HG02571 (cell line): ENCODE results near the gene C4A.
"Not testable (repeated sequence)": the region's sequence is repeated elsewhere in the genome, so short reads cannot be mapped to it uniquely, and the experiment has no call there.

Source experiments
- ATAC-seq: cut with Tn5 transposase; IDR thresholded peaks from one replicate; pipeline ENCODE4 v1.9.1; 2021; ENCODE audit warnings: mild to moderate bottlenecking, moderate library complexity; ENCODE audit not compliant: unreplicated experiment

C4A gene

DNA sequence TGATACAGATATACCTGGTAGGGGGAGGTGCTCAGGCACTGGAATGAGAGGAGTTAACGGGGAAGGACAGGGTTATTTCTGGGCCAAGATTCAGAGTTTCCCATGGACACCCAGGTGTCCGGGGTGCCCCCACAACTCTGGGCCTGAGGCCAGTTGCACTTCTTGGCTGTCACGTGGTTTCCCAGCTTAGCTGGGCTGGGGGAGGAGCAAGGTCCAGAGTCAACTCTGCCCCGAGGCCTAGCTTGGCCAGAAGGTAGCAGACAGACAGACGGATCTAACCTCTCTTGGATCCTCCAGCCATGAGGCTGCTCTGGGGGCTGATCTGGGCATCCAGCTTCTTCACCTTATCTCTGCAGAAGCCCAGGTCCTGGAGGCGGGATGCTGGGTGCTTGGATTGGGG is 32.7 kb downstream of the C4A start, which contains the start of gene C4B:
Gene C4B, plus strand, starts transcription at position 249 of the 400 bp plus-strand sequence. Its CDS starts 51 bp downstream, at position 300.
- not testable (repeated sequence) for ATAC-seq

DNA sequence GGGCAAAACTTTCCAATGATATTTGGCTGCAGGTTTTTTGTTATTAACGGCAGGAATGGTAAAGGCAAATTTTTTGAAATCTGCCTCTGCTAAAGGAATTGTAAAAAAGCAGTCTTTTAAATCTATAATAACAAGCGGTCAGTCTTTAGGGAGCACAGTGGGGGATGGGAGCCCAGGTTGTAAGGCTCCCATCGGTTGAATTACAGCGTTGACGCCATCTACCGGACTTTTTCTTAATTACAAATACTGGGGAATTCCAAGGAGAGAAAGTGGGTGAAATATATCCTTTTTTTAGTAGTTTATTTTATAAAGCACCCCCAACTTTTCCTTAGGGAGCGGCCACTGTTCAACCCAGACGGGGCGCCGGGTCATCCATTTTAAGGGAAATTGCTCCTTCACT is 40.2 kb downstream of the C4A start:
- not testable (repeated sequence) for ATAC-seq

DNA sequence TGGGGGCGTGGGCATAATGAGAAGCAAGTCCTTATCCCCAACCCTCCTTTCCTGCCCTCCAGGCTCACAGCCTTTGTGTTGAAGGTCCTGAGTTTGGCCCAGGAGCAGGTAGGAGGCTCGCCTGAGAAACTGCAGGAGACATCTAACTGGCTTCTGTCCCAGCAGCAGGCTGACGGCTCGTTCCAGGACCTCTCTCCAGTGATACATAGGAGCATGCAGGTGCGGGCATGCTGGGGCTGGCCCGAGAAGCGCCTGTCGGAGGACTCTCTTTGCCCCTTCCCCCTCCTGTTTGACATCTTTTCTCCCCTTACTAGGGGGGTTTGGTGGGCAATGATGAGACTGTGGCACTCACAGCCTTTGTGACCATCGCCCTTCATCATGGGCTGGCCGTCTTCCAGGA is 46.8 kb downstream of the C4A start:
- not testable (repeated sequence) for ATAC-seq

DNA sequence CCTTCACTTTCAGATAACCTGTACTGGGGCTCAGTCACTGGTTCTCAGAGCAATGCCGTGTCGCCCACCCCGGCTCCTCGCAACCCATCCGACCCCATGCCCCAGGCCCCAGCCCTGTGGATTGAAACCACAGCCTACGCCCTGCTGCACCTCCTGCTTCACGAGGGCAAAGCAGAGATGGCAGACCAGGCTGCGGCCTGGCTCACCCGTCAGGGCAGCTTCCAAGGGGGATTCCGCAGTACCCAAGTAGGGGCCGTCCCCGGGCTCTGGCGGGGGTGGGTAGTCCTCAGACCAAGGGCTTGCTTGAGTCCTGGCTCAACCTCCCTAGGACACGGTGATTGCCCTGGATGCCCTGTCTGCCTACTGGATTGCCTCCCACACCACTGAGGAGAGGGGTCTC is 47.7 kb downstream of the C4A start:
- ATAC-seq, result not testable (repeated sequence)

DNA sequence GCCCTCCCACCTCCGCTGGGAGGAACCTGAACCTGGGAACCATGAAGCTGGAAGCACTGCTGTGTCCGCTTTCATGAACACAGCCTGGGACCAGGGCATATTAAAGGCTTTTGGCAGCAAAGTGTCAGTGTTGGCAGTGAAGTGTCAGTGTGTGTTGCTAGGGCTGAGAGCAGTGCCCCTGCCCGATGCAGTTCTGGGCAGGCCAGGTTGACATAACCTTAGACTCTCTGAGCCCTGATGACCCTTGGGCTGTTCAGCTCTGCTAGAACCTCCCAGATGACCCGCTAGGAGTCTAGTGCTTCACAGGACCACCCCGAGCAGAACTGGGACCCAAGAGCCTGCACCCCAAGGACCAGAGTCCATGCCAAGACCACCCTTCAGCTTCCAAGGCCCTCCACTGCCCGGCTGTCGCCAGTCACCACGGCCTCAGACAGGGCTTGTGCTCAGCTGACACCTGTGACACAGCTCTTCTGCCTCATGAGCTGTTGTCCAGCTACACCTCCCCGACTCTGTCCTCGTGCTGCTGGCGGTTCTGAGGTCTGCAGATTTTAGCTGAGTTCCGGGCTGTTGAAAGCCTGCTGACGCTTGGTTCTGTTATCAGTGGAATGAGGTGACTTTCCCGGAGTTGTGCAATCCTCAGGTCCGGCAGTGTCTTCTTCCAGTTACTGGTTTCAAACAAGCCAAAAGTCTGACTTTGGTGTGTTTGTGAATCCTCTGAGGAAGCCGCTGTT is 53.6 kb downstream of the C4A start:
- not testable (repeated sequence) for ATAC-seq

DNA sequence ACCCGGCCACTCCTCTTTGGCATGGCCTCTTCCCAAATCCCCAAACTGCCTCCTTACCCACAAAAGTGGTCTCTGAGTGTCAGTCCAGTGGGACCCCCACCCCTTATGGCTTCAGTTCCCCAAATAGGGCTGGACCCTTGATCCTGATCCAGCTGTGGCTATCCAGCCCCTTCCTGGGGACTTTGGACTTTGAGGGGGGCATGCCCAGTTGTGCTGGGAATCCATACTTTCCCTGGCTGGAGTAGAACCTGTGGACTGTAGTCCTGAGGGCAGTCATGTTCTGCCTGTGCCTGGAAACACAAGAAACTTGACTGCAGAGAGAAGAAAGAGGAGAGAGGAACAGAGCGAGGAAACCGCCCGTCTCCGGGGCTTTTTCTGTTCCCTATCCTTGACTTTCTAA is 55.3 kb downstream of the C4A start:
- ATAC-seq, result not testable (repeated sequence)

DNA sequence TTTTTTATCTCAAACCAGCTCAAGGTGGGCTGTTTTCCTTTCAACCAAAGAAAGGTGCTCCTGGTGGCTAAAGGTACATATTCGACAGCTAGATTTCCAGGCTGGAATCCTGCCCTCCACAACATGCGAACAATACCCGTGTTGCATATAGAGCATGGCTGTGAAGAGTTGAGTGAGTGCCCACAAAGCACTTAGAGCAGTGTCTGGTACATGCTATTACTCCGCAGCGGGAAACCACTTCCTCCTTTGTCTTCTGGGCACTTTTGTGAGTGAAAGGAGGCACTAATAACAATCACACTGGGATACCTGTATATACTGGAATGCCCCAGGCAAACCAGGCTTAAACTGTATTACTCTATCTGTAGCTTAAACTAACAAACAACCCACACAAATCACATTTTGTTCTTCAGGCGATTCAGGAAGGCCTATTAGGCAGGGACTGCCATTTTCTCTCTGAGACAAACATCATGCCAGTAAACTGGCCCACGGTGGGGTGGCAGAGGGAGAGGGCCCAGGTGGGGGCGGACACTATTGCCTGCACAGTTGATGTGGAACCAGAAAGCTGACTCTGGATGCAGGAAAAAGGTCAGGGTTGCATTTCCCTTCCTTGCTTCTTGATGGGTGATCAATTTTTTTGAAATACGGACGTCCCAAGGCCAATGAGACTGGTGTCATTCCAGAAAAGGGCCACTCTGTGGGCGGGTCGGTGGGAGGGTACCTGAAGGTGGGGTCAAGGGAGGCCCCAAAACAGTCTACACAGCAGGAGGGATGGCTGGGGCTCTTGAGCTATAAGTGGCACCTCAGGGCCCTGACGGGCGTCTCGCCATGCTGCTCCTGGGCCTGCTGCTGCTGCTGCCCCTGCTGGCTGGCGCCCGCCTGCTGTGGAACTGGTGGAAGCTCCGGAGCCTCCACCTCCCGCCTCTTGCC is 56.0 kb downstream of the C4A start, which contains the start of gene CYP21A2:
Gene CYP21A2, plus strand, starts transcription at position 818 of the 927 bp plus-strand sequence. Its CDS starts 8 bp downstream, at position 826.
- ATAC-seq, result not testable (repeated sequence)

DNA sequence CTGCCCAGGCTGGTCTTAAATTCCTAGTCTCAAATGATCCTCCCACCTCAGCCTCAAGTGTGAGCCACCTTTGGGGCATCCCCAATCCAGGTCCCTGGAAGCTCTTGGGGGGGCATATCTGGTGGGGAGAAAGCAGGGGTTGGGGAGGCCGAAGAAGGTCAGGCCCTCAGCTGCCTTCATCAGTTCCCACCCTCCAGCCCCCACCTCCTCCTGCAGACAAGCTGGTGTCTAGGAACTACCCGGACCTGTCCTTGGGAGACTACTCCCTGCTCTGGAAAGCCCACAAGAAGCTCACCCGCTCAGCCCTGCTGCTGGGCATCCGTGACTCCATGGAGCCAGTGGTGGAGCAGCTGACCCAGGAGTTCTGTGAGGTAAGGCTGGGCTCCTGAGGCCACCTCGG is 57.0 kb downstream of the C4A start:
- not testable (repeated sequence) for ATAC-seq

DNA sequence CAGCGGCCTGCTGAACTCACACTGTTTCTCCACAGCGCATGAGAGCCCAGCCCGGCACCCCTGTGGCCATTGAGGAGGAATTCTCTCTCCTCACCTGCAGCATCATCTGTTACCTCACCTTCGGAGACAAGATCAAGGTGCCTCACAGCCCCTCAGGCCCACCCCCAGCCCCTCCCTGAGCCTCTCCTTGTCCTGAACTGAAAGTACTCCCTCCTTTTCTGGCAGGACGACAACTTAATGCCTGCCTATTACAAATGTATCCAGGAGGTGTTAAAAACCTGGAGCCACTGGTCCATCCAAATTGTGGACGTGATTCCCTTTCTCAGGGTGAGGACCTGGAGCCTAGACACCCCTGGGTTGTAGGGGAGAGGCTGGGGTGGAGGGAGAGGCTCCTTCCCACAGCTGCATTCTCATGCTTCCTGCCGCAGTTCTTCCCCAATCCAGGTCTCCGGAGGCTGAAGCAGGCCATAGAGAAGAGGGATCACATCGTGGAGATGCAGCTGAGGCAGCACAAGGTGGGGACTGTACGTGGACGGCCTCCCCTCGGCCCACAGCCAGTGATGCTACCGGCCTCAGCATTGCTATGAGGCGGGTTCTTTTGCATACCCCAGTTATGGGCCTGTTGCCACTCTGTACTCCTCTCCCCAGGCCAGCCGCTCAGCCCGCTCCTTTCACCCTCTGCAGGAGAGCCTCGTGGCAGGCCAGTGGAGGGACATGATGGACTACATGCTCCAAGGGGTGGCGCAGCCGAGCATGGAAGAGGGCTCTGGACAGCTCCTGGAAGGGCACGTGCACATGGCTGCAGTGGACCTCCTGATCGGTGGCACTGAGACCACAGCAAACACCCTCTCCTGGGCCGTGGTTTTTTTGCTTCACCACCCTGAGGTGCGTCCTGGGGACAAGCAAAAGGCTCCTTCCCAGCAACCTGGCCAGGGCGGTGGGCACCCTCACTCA is 57.7 kb downstream of the C4A start:
- not testable (repeated sequence) for ATAC-seq

DNA sequence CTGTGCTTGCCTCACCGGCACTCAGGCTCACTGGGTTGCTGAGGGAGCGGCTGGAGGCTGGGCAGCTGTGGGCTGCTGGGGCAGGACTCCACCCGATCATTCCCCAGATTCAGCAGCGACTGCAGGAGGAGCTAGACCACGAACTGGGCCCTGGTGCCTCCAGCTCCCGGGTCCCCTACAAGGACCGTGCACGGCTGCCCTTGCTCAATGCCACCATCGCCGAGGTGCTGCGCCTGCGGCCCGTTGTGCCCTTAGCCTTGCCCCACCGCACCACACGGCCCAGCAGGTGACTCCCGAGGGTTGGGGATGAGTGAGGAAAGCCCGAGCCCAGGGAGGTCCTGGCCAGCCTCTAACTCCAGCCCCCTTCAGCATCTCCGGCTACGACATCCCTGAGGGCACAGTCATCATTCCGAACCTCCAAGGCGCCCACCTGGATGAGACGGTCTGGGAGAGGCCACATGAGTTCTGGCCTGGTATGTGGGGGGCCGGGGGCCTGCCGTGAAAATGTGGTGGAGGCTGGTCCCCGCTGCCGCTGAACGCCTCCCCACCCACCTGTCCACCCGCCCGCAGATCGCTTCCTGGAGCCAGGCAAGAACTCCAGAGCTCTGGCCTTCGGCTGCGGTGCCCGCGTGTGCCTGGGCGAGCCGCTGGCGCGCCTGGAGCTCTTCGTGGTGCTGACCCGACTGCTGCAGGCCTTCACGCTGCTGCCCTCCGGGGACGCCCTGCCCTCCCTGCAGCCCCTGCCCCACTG is 58.6 kb downstream of the C4A start:
- not testable (repeated sequence) for ATAC-seq

DNA sequence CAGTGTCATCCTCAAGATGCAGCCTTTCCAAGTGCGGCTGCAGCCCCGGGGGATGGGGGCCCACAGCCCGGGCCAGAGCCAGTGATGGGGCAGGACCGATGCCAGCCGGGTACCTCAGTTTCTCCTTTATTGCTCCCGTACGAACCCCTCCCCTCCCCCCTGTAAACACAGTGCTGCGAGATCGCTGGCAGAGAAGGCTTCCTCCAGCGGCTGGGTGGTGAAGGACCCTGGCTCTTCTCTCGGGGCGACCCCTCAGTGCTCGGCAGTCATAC is 59.1 kb downstream of the C4A start:
- not testable (repeated sequence) for ATAC-seq

DNA sequence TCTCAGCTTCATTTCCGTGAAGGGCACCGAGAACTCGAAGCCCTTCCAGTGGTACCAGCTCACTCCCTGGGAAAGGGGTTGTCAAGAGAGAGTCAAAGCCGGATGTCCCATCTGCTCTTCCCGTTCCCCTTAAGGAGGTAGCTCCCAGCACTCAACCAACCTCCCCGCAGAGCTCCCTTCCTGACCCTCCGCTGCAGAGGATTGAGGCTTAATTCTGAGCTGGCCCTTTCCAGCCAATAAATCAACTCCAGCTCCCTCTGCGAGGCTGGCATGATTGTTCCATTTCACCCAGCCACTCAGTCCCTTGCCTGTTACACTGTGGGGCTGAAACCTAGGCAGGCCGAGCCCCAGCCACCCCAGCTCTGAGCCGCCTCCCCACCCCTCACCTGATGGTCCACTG is 59.5 kb downstream of the C4A start:
- not testable (repeated sequence) for ATAC-seq

DNA sequence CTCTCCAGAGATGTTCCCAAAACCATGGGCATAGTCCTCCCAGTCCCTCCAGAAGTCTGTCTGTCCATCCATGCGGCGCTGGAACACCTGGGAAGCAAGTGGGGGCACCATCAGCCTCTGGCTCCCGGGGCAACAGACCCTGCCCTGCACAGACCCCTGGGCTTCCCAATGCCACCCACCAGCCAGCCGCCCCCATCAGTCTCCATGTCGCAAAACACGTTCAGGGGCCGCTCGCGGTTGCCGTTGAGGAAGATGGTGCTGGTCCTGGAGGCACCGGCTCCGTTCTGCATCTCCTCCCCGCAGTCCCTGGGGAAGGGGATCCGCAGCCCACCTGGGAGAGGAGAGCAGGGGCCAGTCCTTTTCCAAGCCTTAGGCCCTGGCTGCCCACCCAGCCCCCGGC is 60.4 kb downstream of the C4A start:
- not testable (repeated sequence) for ATAC-seq

DNA sequence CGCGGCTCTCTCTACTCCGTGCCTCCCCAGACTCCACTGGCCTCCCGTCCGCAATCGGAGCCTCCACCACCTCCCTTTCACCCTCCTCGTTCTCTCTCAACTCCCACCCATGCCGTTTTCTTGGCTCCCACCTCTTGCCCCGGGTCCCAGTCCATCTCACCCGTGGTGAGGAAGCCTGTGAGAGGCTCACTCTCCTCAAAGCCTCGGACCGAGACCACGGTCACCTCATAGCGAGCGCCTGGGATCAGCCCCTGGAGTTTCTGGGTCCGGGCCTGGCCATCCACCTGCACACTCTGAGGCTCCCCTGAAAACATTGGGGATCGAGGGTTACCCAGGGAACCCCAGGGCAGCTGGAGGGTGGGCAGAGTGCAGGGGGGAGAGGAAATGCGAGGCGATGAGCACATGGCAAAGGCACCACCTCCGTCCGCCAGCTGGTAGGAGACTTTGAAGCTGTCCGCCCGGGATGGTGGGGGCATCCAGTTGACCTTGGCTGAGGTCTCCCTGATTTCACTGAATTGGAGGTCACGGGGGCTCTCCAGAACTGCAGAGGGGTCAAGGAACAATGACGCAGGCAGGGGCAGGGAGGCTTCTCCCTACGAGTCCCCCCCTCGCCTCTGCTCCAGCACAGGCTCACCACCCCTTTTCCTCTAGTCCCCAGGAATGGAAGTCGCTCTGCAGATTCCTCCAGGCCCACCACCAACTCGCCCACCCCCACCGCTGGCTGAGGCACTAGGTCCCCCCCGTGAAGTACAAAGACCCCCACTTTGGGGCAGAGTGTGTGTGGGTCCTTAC is 61.9 kb downstream of the C4A start:
- not testable (repeated sequence) for ATAC-seq

DNA sequence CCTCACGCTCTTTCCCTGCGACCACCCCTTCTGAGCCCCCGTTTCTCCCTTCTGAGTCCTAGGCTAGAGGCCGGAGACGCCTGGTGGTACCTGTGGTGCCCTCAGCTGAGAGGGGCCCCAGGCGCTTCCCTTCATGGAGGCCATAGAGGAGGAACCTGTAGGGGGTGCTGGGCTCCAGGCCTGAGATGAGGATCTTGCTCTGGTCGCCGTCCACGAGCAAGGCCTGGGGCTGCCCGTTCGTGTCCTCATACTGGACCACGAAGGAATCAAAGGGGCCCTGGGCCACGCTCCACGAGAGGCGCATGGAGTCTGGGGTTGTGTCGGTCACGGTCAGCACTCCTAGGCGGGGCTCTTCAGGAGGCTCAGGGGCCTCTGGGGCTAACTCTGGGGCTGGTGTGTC is 63.1 kb downstream of the C4A start:
- ATAC-seq, result not testable (repeated sequence)

DNA sequence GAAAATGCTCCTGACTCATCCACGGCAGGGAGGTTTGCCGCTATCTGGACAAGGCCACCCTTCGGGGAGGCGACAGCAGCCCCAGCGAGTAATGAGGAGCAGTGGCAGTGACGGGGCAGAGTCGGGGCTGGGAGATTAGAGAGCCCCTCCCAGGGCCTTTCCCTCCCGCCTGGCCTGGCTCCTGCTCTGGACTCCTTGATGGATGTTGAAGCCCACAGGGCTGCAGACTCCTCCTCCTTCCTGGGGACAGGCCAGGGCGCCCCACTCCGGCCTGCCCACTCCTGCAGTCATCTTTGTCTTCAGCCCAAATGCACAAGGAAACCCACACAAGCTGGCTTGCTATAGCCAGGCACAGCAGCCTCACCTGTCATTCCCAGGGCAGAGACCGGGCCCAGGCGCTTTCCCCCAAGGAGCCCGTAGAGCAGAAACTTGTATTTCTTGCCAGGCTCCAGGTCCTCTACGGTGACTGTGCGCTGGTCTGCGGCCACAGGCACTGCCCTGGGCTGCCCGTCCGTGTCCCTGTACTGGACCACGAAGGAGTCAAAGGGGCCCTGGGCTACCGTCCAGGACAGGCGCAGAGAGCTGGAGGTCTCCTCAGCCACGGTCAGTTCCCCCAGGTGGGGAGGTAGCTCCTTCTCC is 64.1 kb downstream of the C4A start:
- ATAC-seq, result no peak

DNA sequence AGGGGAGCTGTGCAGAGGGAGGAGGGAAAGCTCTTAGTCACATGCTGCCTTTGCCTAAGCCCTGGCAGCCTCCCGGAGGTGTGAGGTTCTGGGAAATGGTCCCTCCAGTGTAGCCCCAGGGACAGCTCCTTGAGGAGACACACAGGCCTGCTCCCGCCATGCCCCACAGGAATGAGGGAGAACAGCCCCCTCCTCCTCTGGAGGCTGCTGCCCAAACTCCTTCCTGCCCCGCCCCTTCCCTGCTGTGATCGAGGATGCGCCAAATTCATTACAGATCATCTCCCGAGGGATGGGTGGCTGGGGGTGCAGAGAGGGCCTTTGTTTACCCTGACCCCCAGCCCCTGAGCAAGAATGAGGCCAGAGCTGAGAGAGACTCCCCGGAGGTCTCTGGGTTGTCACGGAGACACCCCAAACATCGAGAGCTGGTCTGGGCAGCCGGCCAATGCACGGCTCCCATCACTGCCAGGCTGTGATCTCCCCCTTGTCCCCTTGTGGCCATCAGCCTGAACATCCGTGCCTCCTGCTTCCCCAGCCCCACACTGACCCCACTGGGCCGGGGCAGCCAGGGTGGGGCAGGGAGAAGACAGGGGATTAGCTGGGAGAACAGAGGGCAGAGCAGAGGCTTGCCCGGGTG is 64.7 kb downstream of the C4A start:
- ATAC-seq, result no peak

DNA sequence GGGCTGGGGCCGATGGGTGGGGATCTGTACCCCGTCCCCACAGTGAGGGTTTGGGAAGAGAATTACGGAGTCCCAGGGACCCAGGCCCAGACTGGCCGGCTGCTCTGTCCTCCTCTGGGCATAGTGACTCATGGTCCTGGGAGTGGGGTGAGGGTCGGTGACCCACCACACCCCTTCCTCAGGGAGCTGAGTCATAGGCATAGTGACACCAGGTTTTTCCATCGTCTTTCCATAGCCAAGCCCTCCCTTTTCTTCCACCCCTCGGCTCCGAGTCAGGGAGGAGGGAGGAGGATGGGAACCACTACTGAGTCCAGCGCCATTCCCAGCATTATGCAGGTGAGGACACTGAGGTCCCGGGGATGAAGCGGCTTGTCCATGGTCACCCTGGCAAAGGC is 65.2 kb downstream of the C4A start:
- ATAC-seq, result no peak
